HCT116 (cell line): ENCODE data around the gene CDC42BPA. TPM values are rescaled to one million over a fixed set of nuclear protein-coding genes. Genes with fewer than 3 reads are reported as not detected.

ENCODE experiments used
- ATAC-seq: fragments of 200-7000 bp; cut with Tn5 transposase; 2 replicates; pipeline ENCODE4 v1.9.1; 2020; ENCODE audit warnings: mild to moderate bottlenecking, moderate library complexity
- BruUV-seq: library from RNA; stranded (reverse); fragments of 400-500 nt; replicated peaks from 2 replicates; lab custom pipeline; 2021; lab: Mats Ljungman, UMichigan
- CTCF ChIA-PET: fragments of 300-600 bp; sonication (Branson Sonifier 250); formaldehyde crosslinking; loops from one replicate; lab custom pipeline; 2021; ENCODE audit warnings: antibody characterized with exemption; lab: Charles Lee
- POLR2A ChIA-PET: fragments of 300-600, 350-600 bp; sonication (Branson Sonifier 250); formaldehyde crosslinking; loops from one replicate; lab custom pipeline; 2021; ENCODE audit warnings: antibody characterized with exemption; lab: Charles Lee
- RAD21 ChIA-PET, 2 experiments: fragments of 300-600 bp; sonication (Branson Sonifier 250); formaldehyde crosslinking; loops; one replicate each; lab custom pipeline; 2023; ENCODE audit warnings: low total read pairs in 2 of 2; ENCODE audit not compliant: uncharacterized antibody in 2 of 2, unreplicated experiment in 2 of 2, low non-redundant PET in 1 of 2; lab: Charles Lee
- DNase-seq: peaks from one replicate; pipeline ENCODE4 v3.0.0-alpha.2; 2010; ENCODE audit warnings: low read depth, low spot score
- H2AFZ ChIP-seq: fragments of 200-600 bp; shearing (Covaris generic), sonication (generic); 2 replicates; pipeline ENCODE4 v1.6.1; 2017; ENCODE audit warnings: low read depth, mixed run types, mixed read lengths, antibody characterized with exemption, low read length; ENCODE audit not compliant: poor library complexity, severe bottlenecking
- H3K27ac ChIP-seq: 2 replicates; pipeline ENCODE4 v1.5.1; 2012; ENCODE audit warnings: low read depth, low read length
- H3K27me3 ChIP-seq: fragments of 200-600 bp; sonication (generic); 2 replicates; pipeline ENCODE4 v1.6.1; 2016; ENCODE audit warnings: mixed run types, low read length, mixed read lengths; ENCODE audit not compliant: insufficient read depth
- H3K36me3 ChIP-seq, 2 experiments: fragments of 200-500 bp in 1 of 2; fragments of 200-600 bp in 1 of 2; sonication (Bioruptor generic) in 1 of 2; sonication (generic) in 1 of 2; 2 replicates each; pipeline versions ENCODE4 v1.5.1 to v1.6.1; 2014 to 2016; ENCODE audit warnings: low read length in 2 of 2, inconsistent platforms in 1 of 2, mixed read lengths in 1 of 2, mixed run types in 1 of 2; ENCODE audit not compliant: insufficient read depth in 2 of 2, control insufficient read depth in 1 of 2
- H3K4me1 ChIP-seq, 2 experiments: fragments of 200-600 bp in 1 of 2; sonication (generic) in 1 of 2; 2 replicates each; pipeline versions ENCODE4 v1.5.1 to v1.6.1; 2012 to 2017; ENCODE audit warnings: low read length in 2 of 2, inconsistent platforms in 1 of 2, mild to moderate bottlenecking in 1 of 2, mixed read lengths in 1 of 2, mixed run types in 1 of 2, moderate library complexity in 1 of 2; ENCODE audit not compliant: insufficient read depth in 2 of 2, control insufficient read depth in 1 of 2
- H3K4me2 ChIP-seq: fragments of 200-600 bp; sonication (generic); 2 replicates; pipeline ENCODE4 v1.6.1; 2017; ENCODE audit warnings: mixed run types, low read length, mixed read lengths
- H3K4me3 ChIP-seq, 2 experiments: fragments of 200-600 bp in 1 of 2; sonication (generic) in 1 of 2; replicated peaks in 1 of 2; 2 replicates each; pipeline ENCODE4 v1.5.1; 2011 to 2016; ENCODE audit warnings: low read length in 2 of 2, control low read depth in 1 of 2, low read depth in 1 of 2, mild to moderate bottlenecking in 1 of 2, mixed read lengths in 1 of 2, mixed run types in 1 of 2
- H3K79me2 ChIP-seq: fragments of 200-600 bp; sonication (generic); 2 replicates; pipeline ENCODE4 v1.6.1; 2017; ENCODE audit warnings: mild to moderate bottlenecking, mixed run types, low read length, moderate library complexity, mixed read lengths; ENCODE audit not compliant: insufficient read depth
- H3K9ac ChIP-seq: fragments of 200-600 bp; sonication (generic); 2 replicates; pipeline ENCODE4 v1.6.1; 2016; ENCODE audit warnings: low read length, mixed read lengths
- H3K9me2 ChIP-seq: fragments of 200-600 bp; sonication (generic), shearing (Covaris generic); 2 replicates; pipeline ENCODE4 v1.6.1; 2017; ENCODE audit warnings: mixed run types, mild to moderate bottlenecking, moderate library complexity; ENCODE audit not compliant: insufficient read depth
- H3K9me3 ChIP-seq, 2 experiments: fragments of 200-500 bp in 1 of 2; fragments of 200-600 bp in 1 of 2; sonication (Bioruptor generic) in 1 of 2; sonication (generic) in 1 of 2; 2 replicates each; pipeline ENCODE4 v1.6.1; 2014 to 2017; ENCODE audit warnings: low read length in 2 of 2, mixed read lengths in 2 of 2, inconsistent platforms in 1 of 2, low read depth in 1 of 2, mild to moderate bottlenecking in 1 of 2, mixed run types in 1 of 2, moderate library complexity in 1 of 2; ENCODE audit not compliant: control insufficient read depth in 1 of 2, insufficient read depth in 1 of 2
- H4K20me1 ChIP-seq: fragments of 200-600 bp; sonication (generic), shearing (Covaris generic); 2 replicates; pipeline ENCODE4 v1.6.1; 2017; ENCODE audit warnings: mixed run types, mild to moderate bottlenecking, moderate library complexity; ENCODE audit not compliant: insufficient read depth
- ATF3 ChIP-seq: IDR thresholded peaks from 2 replicates; pipeline ENCODE4 v1.6.1; 2012
- CBX3 ChIP-seq: IDR thresholded peaks from 2 replicates; pipeline ENCODE4 v1.6.1; 2012; ENCODE audit warnings: low read depth
- CEBPB ChIP-seq: IDR thresholded peaks from 2 replicates; pipeline ENCODE4 v1.6.1; 2012; ENCODE audit warnings: low read depth
- EGR1 ChIP-seq: IDR thresholded peaks from 2 replicates; pipeline ENCODE4 v1.6.1; 2012; ENCODE audit warnings: low read depth
- EZH2 ChIP-seq: fragments of 200-600 bp; sonication (generic); IDR thresholded peaks from 2 replicates; pipeline ENCODE4 v1.6.1; 2017; ENCODE audit warnings: antibody characterized with exemption, mixed run types
- EZH2phosphoT487 ChIP-seq: fragments of 200-600 bp; IDR thresholded peaks from 2 replicates; pipeline ENCODE4 v1.6.1; 2018; ENCODE audit warnings: antibody characterized with exemption, borderline replicate concordance
- FOSL1 ChIP-seq: IDR thresholded peaks from 2 replicates; pipeline ENCODE4 v1.6.1; 2012; ENCODE audit warnings: low read depth
- JUND ChIP-seq: IDR thresholded peaks from 2 replicates; pipeline ENCODE4 v1.6.1; 2012
- MAX ChIP-seq: IDR thresholded peaks from 2 replicates; pipeline ENCODE4 v1.6.1; 2012
- RAD21 ChIP-seq: IDR thresholded peaks from 2 replicates; pipeline ENCODE4 v1.6.1; 2012; ENCODE audit warnings: low read depth, mild to moderate bottlenecking
- REST ChIP-seq: IDR thresholded peaks from 2 replicates; pipeline ENCODE4 v1.6.1; 2012; ENCODE audit warnings: low read depth
- SP1 ChIP-seq: IDR thresholded peaks from 2 replicates; pipeline ENCODE4 v1.6.1; 2012; ENCODE audit warnings: low read depth
- SRF ChIP-seq: IDR thresholded peaks from 2 replicates; pipeline ENCODE4 v1.6.1; 2012; ENCODE audit warnings: low read depth
- YY1 ChIP-seq: IDR thresholded peaks from 2 replicates; pipeline ENCODE4 v1.6.1; 2011; ENCODE audit warnings: low read length, low read depth, moderate library complexity, mild to moderate bottlenecking; ENCODE audit not compliant: insufficient replicate concordance; ENCODE audit errors: extremely low read depth
- ZNF274 ChIP-seq: fragments of 200-500 bp; sonication (Bioruptor generic); IDR thresholded peaks from 2 replicates; pipeline ENCODE4 v1.6.1; 2014; ENCODE audit warnings: mild to moderate bottlenecking, low read depth, low read length, inconsistent platforms
- intact Hi-C: fragments of 100-400 bp; cut with micrococcal nuclease; formaldehyde crosslinking; loops from 2 replicates; pipeline ENCODE4 v1.10.0; 2022
- total RNA-seq: library from RNA; stranded (reverse); gene quantifications from one replicate; pipeline ENCODE4 v1.2.1, GENCODE V29; 2021; ENCODE audit not compliant: unreplicated experiment

CDC42BPA gene
- total RNA-seq, 1 experiment from 2014 or later, result 44.0 TPM

GRCh38 chr1:226976276-226976977 lies 341.9 kb downstream of the CDC42BPA start:
- 0 out of 4 replicates have a peak, but pooled peaks cover 0 to 3% of the 10 kb centered on the region in 2 experiments for H3K36me3 ChIP-seq
- no TSS peak for BruUV-seq
- no peak overlapping the region for H3K4me2 ChIP-seq
- H3K9me3 ChIP-seq, result no peaks in the 10 kb centered on the region
- ATAC-seq (no peak), DNase-seq (no peak)
- RAD21 ChIA-PET, result no interaction called here
- no peaks in the 10 kb centered on the region for H3K79me2 ChIP-seq
- H3K9ac ChIP-seq, result no peak overlapping the region
- CTCF ChIA-PET, result no interaction called here
- intact Hi-C loops, result no loop called here
- POLR2A ChIA-PET, result no interaction called here
- H3K27me3 ChIP-seq, result no peaks in the 10 kb centered on the region
- TF ChIP-seq ATF3, result no peak
- no peak for TF ChIP-seq JUND
- H3K4me1 ChIP-seq, result no peaks in the 10 kb centered on the region
- H4K20me1 ChIP-seq, result no peaks in the 10 kb centered on the region
- H3K9me2 ChIP-seq, result no peaks in the 10 kb centered on the region
- H3K27ac ChIP-seq, result no peak overlapping the region
- no peak overlapping the region for H3K4me3 ChIP-seq
- no peak overlapping the region for H2AFZ ChIP-seq

- CTCF ChIA-PET, result no interaction called here
- POLR2A ChIA-PET, result no interaction called here
- Histone ChIP-seq H3K27me3 (no peaks in the 10 kb centered on the region), H3K27ac (no peak overlapping the region), H3K4me3 (no peak overlapping the region), H4K20me1 (no peaks in the 10 kb centered on the region), H2AFZ (no peak overlapping the region), H3K36me3 (0 out of 4 replicates have a peak, but pooled peaks cover 0 to 3% of the 10 kb centered on the region in 2 experiments), H3K9ac (no peak overlapping the region), H3K9me2 (no peaks in the 10 kb centered on the region), H3K79me2 (no peaks in the 10 kb centered on the region), H3K4me1 (no peaks in the 10 kb centered on the region), H3K9me3 (no peaks in the 10 kb centered on the region), H3K4me2 (no peak overlapping the region)
- intact Hi-C loops, result no loop called here
- BruUV-seq, result no TSS peak
- ATAC-seq (no peak), DNase-seq (no peak)
- RAD21 ChIA-PET, result no interaction called here
- TF ChIP-seq FOSL1 (no peak), SP1 (no peak), ATF3 (no peak), RAD21 (no peak), EGR1 (no peak), CEBPB (no peak), REST (no peak), SRF (no peak), ZNF274 (no peak), EZH2 (no peak), MAX (no peak), EZH2phosphoT487 (no peak), CBX3 (no peak), YY1 (no peak)
These were observed 342.7 kb downstream of the CDC42BPA start for GRCh38 chr1:226975259-226976250.
